BJ (cell line): ENCODE measurements around the gene CDH23. TPM values are rescaled to one million over a fixed set of nuclear protein-coding genes. Genes with fewer than 3 reads are reported as not detected.

Source experiments
- CTCF ChIA-PET: fragments of 350-600 bp; formaldehyde crosslinking; extraction: SDS; loops from one replicate; lab custom pipeline; 2021; ENCODE audit warnings: antibody characterized with exemption, inconsistent platforms; lab: Yijun Ruan, JAX
- POLR2A ChIA-PET: fragments of 300-600 bp; sonication (Branson Sonifier 250); formaldehyde crosslinking; extraction: SDS; loops from one replicate; lab custom pipeline; 2021; ENCODE audit warnings: antibody characterized with exemption; lab: Charles Lee
- DNase-seq: peaks from one replicate; pipeline ENCODE4 v3.0.0-alpha.2; 2011; ENCODE audit warnings: low read depth
- H3K27me3 ChIP-seq: 2 replicates; pipeline ENCODE4 v1.6.0; 2011; ENCODE audit warnings: low read length; ENCODE audit not compliant: control insufficient read depth, insufficient read depth
- H3K36me3 ChIP-seq: 2 replicates; pipeline ENCODE4 v1.5.1; 2011; ENCODE audit warnings: low read length; ENCODE audit not compliant: control insufficient read depth, insufficient read depth
- H3K4me3 ChIP-seq: 2 replicates; pipeline ENCODE4 v1.5.1; 2011; ENCODE audit warnings: low read depth, mild to moderate bottlenecking, control low read depth, low read length
- CTCF ChIP-seq: IDR thresholded peaks from 2 replicates; pipeline ENCODE4 v1.5.1; 2011; ENCODE audit warnings: low read depth, mild to moderate bottlenecking, control low read depth, inconsistent platforms, low read length, moderate library complexity; ENCODE audit not compliant: insufficient read depth
- polyA plus RNA-seq: library from polyadenylated mRNA; depleted of rRNA; stranded (reverse); fragments of >200 nt; gene quantifications from 2 replicates; pipeline ENCODE4 v1.2.3, GENCODE V29; 2011

CDH23 gene
- polyA plus RNA-seq, 1 experiment = 0.05 TPM

GRCh38 chr10:71630168-71630567 lies 233.4 kb downstream of the CDH23 start:
- Histone ChIP-seq H3K4me3 (no peak overlapping the region), H3K27me3 (peaks cover 9% of the 10 kb centered on the region), H3K36me3 (no peaks in the 10 kb centered on the region)
- TF ChIP-seq CTCF = no peak
- ChIA-PET POLR2A (no interaction called here), CTCF (no interaction called here)
- DNase-seq = no peak

GRCh38 chr10:71631007-71631861 lies 234.5 kb downstream of the CDH23 start:
- ChIA-PET POLR2A (no interaction called here), CTCF (no interaction called here)
- no peak for TF ChIP-seq CTCF
- Histone ChIP-seq H3K36me3 (no peaks in the 10 kb centered on the region), H3K27me3 (peaks cover 9% of the 10 kb centered on the region), H3K4me3 (no peak overlapping the region)
- DNase-seq = no peak

GRCh38 chr10:71632200-71632820 lies 235.6 kb downstream of the CDH23 start:
- POLR2A ChIA-PET = no interaction called here
- no peak for DNase-seq
- H3K4me3 ChIP-seq = no peak overlapping the region
- TF ChIP-seq CTCF = no peak
- peaks cover 5% of the 10 kb centered on the region for H3K27me3 ChIP-seq
- no peaks in the 10 kb centered on the region for H3K36me3 ChIP-seq
- CTCF ChIA-PET = interaction anchor here (1.2 kb wide), 1 partner anchor 16 kb away, joined by 3 read pairs; no protein-coding TSS in a partner anchor

- ChIA-PET POLR2A (no interaction called here), CTCF (interaction anchor here (0.6 to 1.2 kb wide), 2 partner anchors 15 to 711 kb away, joined by 3 read pairs; no protein-coding TSS in a partner anchor)
- Histone ChIP-seq H3K36me3 (no peaks in the 10 kb centered on the region), H3K4me3 (no peak overlapping the region), H3K27me3 (peaks cover 5% of the 10 kb centered on the region)
- no peak for DNase-seq
- no peak for TF ChIP-seq CTCF
Measured at GRCh38 chr10:71632896-71633600, 236.3 kb downstream of the CDH23 start.

- H3K36me3 ChIP-seq = no peaks in the 10 kb centered on the region
- no peak overlapping the region for H3K4me3 ChIP-seq
- peaks cover 5% of the 10 kb centered on the region for H3K27me3 ChIP-seq
- no peak for TF ChIP-seq CTCF
- DNase-seq = no peak
- ChIA-PET CTCF (interaction anchor here (0.6 kb wide), 1 partner anchor 390 kb away, joined by 3 read pairs; no protein-coding TSS in a partner anchor), POLR2A (no interaction called here)
Measured at GRCh38 chr10:71633920-71634319, 237.2 kb downstream of the CDH23 start.
